ENCODE measurements around the gene IL17D. TPM values are rescaled to one million over a fixed set of nuclear protein-coding genes. Genes with fewer than 3 reads are reported as not detected.
"Not testable (repeated sequence)": the region's sequence is repeated elsewhere in the genome, so short reads cannot be mapped to it uniquely, and the experiment has no call there.

Gene IL17D, protein sequence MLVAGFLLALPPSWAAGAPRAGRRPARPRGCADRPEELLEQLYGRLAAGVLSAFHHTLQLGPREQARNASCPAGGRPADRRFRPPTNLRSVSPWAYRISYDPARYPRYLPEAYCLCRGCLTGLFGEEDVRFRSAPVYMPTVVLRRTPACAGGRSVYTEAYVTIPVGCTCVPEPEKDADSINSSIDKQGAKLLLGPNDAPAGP
- total RNA-seq, result 2.2 TPM
- long read RNA-seq, partial matches to known transcripts, result 5 of 6 reads
- long read RNA-seq, other reads (novel, unspliced or antisense), result 1 of 6 reads

DNA sequence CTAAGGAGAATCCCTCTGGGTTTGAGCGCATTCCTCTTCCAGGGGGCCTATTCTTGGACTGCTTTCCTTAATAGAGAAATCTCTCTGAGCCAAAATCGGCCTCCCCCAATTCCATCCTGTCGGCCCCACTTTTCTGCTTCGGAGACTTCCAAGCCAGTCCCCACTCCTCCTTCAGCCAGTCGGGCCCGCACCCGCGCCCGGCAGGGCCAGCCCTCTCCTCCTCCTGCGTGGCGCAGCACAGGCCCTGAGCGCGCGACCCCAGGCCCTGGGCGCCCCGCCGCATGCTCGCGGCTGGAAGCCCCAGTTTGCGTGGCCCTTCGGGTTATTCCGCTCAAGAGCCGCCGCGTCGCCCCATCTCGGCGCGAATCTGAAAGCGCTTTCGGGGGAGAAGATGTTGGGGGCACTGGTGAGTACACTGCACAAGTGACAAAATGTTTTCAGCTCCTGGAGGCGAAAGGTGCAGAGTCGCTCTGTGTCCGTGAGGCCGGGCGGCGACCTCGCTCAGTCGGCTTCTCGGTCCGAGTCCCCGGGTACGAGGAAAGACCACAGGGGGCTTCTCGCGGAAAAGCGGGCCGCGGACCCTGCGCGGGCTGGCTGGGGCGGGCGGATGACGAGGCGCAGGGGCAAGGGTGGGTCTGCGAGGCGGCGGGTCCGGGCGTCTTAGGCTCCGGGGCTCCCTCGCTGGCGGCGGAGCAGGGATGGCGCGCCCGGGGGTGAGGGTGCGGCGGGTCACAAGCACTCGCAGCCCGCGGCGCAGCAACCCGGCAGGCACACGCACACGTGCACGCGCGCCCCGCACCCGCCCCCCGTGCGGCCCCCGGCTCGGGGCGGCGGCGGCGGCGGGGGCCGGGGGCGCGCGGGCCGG is at the start of gene IL17D:
TSS of gene IL17D (plus strand) at position 785 of the 865 bp plus-strand sequence. CDS start 303 bp downstream, outside the sequence.
- no peak for DNase-seq (ENCODE audit: low spot score)

DNA sequence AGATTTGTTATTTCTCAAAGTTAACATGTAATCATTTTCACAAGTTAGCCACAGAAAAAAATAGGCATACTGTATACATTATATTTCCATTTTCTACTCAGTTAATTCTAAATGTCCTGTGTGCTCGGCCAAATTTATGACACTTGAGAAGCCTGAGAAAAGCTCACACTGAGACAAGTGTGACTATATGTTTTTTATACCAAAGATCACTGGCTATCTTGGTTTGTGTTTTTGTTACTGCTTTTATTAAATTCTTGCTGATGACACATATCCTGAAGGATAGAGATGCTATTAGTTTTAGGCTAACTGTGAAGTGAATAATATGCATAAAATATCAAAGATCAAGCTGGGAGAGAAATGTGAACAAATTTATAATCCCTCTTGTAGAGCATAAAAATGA is 49.3 kb upstream of the IL17D start:
- DNase-seq (ENCODE audit: low spot score), result no peak

DNA sequence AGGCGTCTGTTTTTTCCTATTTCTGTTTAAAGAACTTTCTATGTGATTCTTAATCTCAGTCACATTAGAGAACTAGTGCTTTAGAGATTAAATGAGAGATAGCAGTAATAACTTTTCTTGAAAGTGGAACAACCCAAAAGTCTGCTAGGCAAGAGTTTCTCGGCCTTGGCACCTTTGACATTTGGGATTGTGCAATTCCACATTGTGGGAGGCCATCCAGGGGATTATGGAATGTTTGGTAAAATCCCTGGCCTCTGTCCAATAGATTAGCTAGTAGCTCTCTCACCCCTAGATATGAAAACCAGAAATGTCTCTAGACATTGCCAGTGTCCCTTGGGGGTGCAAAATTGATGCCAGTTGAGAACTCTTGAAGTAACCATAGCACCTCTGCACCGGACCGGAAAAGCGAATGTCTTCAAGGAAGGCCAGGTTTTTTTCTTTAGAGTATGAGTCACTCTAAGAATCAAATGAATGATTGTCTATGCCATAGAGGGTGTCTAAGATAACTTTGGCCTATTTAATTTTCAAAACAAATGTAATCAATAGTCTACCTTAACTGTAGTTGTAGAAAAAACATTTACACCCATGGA is 45.0 kb upstream of the IL17D start:
- DNase-seq (ENCODE audit: low spot score), result no peak

DNA sequence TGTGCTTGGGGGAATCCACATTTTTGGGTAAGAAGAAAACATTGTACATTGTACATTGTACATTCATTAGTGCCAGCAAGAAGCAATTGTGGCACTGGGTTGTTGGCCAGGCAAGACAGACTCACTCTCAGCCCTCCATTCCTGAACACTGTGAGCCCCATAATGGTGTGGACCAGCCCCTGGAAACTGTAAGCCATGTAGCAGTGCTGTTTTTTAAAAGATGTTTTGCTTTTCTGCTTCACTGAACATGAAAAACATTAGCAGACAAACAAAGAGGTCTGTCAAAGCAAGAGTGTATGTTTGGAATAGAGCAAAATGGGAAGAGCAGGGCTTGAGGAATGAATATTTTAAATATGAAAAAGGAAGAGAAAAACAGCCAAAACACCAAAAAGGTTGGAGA is 39.1 kb upstream of the IL17D start:
- DNase-seq (ENCODE audit: low spot score), result no peak

DNA sequence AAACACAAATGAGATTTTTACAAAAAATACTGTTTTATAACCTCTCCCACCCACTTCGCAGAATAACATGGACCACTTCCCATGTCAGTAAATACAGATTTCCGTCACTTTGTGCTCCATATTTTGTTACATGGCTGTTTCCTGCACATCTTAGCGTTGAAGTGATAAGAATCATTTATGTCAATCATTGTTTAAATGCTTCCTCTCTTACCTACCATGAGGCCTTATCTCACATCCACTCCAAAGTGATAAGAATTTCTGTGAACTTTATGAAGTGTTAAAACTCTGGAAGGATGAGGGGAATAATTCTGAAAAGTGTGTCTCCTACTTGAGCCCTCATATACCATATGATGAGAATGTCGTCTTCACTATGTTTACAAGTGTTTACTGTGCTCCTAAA is 36.6 kb upstream of the IL17D start:
- DNase-seq (ENCODE audit: low spot score), result no peak

DNA sequence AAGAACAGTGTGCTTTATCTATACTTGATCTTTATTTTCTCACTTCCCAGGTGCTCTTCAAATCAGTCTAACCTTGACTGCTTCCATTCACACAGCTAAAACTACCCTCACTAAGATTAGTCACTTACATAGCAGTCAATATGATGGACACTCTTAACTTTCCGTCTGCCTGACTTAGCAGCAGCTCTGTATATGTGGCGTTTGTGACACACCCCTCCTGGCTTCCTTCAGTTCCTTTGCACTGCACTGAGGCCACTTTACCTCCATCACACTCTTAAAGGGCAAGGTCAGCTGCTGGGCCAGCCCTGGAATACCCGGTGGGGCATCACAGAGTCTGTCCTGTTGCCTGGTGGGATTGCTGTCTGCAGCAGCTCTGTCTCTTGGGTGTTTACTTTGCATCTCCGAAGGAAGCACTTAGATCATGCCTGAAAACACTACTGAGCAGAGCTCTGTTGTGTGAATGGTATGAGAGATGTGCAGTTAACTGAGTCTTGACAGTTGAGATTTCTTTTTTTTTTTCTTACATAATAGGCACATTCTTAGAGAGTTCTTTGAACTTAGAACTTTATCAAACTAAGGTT is 35.6 kb upstream of the IL17D start:
- no peak for DNase-seq (ENCODE audit: low spot score)

DNA sequence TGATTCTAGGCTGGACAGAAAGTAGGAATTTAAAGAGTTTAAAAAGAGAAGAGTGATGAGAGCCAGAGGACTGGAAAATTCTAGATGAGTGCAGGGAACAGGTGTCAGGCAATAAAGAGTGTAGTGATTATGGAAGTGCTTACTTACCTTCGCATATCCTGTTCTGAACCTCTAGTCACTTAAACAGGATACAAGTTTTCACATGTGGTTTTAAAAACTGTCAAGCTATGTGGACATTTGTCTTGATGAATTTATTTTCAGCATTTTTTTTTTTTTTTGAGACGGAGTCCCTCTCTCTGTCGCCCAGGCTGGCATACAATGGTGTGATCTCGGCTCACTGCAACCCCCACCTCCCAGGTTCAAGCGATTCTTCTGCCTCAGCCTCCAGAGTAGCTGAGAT is 34.3 kb upstream of the IL17D start:
- no peak for DNase-seq (ENCODE audit: low spot score)

DNA sequence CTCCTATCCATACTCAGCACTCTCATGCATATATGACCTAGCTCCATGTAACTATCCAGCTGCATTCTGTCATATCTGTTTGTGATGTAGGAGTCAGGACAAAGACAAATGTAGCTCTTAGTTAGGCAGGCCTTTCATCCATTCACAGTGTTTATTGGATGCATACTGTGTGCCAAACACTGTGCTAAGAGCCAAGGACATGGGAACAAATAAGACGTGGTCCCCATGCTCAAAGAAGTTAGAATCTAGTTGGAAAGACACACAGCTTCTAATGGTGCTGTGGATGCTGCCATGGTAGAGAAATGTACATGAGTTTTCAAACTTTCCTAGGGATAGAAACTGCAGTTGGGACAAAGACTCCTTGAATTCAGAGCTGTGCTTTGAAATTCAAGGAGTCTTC is 31.7 kb upstream of the IL17D start:
- DNase-seq (ENCODE audit: low spot score), result no peak

DNA sequence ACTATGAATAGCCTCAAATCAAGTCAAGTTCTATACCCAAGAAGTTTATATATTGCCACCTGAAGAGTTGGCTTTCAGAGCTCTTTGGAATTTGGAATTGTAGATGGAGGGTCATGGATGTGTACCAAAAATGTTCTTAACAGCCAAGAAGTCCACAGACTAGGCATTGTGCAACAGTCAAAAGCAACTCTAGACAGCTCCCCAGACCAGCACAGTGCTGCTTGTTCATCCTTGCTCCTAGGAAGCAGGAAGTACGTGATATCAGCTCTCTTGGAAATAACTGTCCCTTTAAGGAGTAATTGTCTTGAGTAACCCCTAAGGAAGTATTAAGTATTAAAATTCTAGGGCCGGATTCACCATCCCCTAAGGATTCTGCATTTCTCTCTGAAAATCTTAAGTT is 30.7 kb upstream of the IL17D start:
- DNase-seq (ENCODE audit: low spot score), result no peak

DNA sequence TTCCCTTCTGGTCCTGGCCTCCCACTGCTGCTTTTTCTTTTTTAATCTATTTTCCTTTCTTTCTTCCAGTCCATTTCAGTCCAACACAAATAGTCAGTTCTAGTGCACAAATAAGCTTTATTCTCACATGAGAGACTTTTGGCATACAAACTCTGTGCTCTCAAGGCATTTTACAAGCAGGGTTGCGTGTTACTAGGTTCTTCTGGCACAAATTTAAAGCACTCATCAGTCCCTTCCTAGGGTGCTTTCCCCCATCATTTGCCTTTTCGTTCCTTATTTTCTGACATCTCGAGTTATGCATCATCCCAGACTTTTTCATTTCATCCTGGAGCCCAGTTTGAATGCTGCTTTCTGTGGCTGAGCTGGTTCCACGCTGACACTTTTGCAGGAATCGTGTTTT is 29.8 kb upstream of the IL17D start:
- DNase-seq (ENCODE audit: low spot score), result no peak

DNA sequence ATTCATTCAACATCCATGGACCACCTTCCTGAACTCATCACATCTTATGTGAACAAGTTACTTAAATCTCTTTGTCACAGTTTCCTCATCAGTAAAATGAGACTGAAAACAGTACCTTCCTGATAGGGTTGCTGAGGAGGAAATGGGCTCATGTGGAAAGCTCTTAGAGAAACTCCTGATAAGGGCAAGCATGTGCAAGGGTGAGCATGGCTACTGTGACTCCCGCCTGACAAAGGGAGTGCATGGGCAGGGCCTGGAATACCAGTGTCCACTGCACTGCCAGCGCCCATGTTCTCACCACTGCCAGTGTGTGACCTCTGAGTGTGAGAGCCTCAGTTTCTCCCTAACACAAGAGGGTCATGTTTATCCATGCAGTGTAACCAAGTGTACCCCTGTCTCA is 27.3 kb upstream of the IL17D start:
- no peak for DNase-seq (ENCODE audit: low spot score)

DNA sequence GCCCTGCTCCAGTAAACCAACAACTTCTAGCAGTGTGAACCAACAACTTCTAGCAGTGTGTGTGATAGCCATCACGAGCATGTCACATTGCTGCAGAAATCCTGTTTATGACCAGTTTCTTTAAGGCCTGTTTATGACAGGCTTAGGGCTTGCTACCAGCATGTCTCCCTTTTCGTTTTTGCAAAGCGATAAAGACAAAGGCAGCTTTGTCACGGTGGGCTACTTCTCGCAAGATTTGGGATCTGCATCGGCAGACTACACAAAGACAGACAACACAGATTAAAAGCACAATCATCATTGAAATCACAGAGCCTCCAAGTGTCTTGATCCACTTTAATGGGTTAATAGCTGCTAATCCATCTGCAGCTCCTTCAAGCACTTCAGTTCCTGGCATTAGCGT is 24.9 kb upstream of the IL17D start:
- not testable (repeated sequence) for DNase-seq (ENCODE audit: low spot score)

DNA sequence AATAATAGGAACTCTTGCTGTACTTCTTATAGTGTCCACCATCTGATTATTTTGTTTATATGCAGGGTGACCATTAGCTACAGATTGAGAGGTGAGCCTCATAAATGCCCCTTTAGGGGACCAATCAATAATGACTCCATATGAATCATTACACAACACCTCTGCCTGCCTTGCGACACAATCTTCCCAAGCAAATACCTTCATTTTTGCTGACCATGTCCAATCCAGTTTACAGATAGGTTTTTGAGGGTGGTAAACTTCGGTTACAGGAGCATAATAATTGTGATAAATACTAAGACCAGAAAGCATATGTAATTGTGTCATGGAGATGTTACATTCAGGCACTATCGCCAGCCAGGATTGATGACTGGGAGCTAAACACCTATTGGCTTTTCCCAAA is 23.6 kb upstream of the IL17D start:
- DNase-seq (ENCODE audit: low spot score), result no peak

DNA sequence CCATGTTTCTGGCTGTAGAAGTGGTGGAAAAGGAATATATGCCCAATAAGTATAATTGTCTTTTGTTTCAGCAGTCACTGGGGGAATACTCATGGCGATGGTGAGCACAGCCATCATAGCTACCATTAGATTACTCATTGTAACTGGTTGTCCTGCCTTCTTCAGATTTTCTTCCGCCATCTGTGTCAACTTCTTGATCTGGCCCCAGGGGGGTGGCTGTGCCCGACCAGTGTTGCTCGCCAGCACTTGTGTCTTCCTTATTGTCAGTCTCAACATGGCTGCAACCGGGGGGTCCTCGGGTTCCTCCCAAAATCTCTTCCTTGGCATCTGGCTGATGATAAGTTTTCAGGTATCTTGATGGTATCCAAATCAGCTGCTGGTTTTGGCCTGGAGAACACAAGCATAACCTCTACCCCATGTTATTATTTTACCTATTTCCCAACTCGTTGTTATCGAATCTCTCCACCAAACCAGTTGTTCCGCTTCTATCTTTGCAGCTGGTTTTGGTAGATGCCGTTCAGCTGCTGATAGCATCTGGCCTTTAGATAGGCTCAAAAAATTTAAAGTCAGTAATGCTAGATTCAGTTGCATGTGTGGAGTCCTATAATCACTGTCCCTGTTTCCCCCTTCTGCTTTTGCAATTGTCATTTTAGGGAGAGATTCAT is 23.0 kb upstream of the IL17D start:
- DNase-seq (ENCODE audit: low spot score), result no peak

DNA sequence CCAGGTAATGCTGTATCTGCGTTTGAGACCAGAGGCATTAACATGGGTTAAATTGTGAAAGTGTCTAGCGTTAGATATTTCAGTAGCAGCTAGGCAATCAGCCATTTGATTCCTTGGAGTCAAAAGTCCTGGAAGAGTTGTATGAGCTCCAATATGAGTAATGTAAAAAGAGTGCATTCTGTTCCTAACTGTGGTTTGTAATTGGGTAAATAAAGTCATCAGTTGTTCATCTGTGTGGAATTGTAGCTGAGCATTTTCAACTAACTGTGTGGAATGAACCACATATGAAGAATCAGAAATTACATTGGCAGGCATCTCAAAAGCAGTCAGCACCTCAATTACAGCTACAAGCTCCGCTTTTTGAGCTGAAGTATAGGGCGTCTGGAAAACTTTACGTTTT is 22.0 kb upstream of the IL17D start:
- not testable (repeated sequence) for DNase-seq (ENCODE audit: low spot score)

DNA sequence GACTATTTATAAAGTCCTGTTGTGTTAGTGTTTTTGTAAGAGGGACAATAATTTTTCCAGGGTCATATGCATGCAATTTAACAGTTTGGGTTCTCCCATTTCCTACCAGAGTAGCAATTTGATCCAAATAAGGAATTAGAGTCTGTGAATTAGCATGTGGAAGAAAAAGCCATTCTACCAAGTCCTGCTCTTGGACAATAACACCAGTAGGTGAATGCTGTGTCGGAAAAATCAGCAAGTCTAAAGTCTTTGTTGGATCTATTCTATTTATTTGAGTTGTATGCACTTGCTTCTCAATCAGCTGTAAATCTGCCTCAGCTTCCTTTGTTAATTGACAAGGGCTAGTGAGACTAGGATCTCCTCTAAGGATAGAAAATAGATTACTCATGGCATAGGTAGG is 21.4 kb upstream of the IL17D start:
- DNase-seq (ENCODE audit: low spot score), result no peak

DNA sequence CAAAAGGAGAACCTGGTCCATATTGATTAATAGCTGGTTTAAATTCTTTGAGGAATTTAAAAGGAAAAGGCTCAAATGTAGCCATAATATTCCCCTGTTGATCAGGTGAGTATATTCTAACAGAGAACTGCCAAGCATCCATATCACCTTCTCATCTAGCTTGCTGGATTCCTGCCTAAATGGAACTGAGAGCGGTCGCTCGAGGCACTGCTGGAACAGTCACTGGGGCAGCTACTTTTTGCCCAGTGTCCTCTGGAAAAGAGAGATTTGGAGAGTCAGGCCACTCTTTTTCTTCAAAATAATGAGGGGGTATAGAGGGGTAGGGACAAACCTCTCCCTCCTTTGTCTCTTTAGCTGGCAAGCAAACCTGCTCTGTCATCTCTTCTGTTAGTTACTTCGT is 19.5 kb upstream of the IL17D start:
- DNase-seq (ENCODE audit: low spot score), result no peak

DNA sequence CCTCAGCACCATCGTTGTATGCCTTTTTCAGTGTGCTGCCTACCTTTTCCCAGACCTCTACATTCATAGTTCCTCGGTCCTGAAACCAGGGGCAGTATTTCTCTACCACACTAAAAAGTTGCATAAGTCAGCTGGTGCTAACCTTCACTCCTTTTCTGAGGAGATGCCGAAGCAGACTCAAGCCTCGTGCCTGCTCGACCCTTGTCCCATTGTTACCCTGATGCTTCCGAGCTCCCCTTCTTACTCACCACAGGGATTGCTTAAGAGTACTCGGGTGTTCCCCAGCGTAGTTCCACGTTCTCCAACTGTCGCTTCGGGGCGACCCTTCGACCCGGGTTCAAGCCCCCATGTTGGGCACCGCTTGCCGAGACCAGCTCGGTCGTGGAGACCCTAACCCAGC is 19.0 kb upstream of the IL17D start:
- DNase-seq (ENCODE audit: low spot score), result no peak

DNA sequence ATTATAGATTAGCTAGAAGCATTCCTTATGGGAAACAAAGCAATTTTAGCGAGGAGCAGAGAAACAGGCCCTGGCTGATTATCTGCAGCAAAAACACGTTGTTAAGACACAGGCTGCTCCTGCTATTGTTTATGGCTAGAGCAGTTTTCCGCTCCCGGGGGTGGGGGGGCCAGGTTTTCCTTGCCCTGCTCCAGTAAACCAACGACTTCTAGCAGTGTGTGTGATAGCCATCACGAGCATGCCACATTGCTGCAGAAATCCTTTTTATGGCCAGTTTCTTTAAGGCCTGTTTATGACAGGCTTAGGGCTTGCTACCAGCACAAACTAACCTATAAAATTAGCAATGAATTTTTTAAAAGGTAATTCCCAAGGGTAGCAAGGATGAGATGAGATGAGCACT is 18.4 kb upstream of the IL17D start:
- no peak for DNase-seq (ENCODE audit: low spot score)

DNA sequence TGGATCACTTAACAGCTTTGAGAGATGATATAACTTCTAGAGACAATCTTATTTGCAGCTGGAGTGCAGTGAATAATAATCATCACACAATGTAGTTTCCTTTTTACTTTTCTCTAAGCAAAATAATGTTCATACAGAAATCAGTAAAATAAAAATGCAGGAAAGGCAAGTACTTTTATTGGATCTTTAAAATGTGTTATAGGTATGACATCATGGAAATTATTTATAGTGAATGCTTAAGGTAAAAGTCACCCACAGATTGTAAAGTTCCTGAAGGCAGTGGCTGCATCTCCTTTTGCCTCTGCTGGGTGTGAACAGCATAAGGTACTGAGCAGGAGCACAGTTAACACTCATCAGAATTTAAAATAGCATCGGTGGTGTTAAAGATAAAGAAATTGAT is 17.3 kb upstream of the IL17D start:
- DNase-seq (ENCODE audit: low spot score), result no peak

DNA sequence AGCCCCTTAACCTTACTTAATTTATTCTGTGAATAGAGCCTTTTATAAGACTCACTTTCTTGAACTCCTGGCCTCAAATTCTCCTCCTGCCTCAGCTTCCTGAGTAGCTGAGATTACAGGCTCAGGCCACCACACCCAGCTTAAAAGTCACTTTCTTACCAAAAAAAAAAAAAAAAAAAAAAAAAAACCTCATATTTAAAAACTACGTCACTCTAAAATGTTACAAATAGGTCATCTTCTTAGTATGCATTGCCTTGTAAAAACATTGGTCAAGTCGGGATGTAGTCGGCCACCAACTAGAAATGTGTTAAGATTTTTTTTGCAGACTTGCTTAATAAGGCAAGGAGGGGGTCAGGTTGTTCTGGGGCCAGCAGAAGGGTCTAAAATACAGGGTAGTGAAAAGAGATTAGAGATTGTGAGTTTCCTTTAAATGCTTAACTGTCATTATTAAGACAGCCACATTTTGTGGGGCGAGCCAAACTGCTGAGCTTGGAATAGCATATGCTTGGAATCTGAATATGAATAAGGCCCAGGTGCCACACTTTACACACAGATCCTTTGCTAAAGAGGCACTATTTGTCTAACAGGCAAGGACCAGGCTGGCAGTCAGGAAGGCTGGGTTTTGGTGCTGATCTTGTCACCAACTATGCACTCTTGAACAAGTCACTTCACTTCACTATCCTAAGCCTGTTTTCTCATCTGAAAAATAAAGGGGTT is 16.5 kb upstream of the IL17D start:
- no peak for DNase-seq (ENCODE audit: low spot score)

All from mesenteric fat pad (tissue), 1 donor.